HTR-8/SVneo (cell line): ENCODE results near the gene TKTL1.
"Not testable (repeated sequence)": the region's sequence is repeated elsewhere in the genome, so short reads cannot be mapped to it uniquely, and the experiment has no call there.

Experiments used
- DNase-seq: peaks from one replicate; pipeline ENCODE4 v3.0.0; 2011; ENCODE audit warnings: low spot score, mixed read lengths; ENCODE audit not compliant: insufficient read length
- FAIRE-seq: peaks from 2 replicates; lab custom pipeline; 2011; peaks lifted over from hg19 to GRCh38; lab: Jason Lieb, UNC

The TKTL1 gene, protein sequence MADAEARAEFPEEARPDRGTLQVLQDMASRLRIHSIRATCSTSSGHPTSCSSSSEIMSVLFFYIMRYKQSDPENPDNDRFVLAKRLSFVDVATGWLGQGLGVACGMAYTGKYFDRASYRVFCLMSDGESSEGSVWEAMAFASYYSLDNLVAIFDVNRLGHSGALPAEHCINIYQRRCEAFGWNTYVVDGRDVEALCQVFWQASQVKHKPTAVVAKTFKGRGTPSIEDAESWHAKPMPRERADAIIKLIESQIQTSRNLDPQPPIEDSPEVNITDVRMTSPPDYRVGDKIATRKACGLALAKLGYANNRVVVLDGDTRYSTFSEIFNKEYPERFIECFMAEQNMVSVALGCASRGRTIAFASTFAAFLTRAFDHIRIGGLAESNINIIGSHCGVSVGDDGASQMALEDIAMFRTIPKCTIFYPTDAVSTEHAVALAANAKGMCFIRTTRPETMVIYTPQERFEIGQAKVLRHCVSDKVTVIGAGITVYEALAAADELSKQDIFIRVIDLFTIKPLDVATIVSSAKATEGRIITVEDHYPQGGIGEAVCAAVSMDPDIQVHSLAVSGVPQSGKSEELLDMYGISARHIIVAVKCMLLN

DNA sequence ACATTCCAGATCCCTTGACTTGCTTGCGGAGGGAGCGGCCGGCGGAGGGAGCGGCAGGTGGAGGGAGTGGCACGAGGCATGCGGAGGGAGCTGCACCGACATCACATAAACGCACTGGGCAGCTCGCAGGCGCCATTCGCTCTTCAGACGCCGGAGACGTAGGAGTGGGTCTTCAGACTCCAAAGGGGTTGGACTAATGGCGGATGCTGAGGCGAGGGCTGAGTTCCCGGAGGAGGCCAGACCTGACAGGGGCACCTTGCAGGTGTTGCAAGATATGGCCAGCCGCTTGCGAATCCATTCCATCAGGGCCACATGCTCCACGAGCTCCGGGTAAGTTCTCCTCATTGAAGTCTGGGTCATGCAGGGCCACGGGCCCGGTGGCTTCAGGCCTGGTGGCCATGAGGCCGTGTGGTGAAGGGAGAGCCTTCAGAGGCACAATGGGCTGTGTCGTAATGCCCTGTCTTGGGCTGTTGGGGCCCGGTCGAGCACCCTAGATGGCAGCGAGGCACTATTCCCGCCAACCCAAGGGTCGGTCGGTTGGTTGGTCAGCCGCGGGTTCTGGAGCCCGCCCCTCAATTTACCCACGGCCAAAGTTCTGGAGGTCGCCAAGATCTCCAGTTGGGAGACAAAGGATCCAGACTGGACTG, at the start of gene TKTL1:
Gene TKTL1, plus strand, starts transcription at position 132 of the 647 bp plus-strand sequence. Its CDS starts 65 bp downstream, at position 197.
- DNase-seq (no peak), FAIRE-seq (no peak)

DNA sequence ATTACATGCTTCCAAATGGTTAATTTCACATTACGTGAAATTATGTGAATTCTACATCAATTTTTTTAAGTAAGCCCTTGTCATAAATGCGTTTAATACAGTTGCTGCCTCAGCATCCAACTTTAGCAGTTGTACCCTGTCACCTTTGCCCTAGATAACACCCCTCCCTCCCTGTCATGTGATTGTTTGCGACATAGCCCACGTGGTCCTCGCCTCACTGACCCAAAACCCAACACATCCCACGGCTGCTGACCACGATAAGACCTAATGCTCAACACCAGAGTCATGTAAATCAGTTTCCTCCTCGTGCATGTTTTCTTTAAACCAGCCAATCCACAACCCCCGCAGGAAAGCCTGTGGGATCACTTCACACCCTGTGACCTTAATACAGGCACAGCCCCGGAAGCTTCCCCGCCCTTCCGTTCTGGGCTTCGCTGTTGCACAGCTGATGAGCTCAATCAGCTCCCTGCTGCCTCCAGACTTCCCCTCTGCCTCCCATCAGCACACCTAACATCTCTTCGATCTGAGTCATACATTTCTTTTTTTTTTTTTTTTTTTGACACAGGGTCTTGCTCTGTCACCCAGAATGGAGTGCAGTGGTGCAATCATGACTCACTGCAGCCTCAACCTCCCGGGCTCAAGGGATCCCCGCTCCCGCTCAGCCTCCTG, 48.1 kb upstream of the TKTL1 start:
- not testable (repeated sequence) for DNase-seq, FAIRE-seq

DNA sequence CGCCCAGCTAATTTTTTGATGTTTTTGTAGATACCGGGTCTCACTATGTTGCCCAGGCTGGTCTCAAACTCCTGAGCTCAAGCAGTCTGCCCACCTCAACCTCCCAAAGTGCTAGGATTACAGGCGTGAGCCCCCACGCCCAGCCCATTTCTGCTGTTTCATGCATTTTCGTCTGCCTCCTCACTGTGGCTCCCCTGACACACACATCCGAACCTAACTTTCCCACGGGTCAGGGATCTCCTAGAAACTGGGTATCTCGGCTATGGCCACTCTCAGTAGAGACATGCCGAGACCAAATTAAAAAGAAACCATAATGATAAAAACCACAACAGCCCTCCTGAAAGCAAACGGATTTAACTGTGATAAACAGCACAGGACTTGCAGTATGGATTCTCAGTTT, 47.5 kb upstream of the TKTL1 start:
- FAIRE-seq: not testable (repeated sequence)

DNA sequence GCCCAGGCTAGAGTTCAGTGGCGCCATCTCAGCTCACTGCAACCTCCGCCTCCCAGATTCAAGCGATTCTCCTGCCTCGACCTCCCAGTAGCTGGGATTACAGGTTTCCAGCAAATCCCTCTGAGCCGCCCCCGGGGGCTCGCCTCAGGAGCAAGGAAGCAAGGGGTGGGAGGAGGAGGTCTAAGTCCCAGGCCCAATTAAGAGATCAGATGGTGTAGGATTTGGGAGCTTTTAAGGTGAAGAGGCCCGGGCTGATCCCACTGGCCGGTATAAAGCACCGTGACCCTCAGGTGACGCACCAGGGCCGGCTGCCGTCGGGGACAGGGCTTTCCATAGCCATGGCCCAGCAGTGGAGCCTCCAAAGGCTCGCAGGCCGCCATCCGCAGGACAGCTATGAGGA, 38.3 kb upstream of the TKTL1 start, which contains the start of gene OPN1MW3:
Gene OPN1MW3, plus strand, starts transcription at position 301 of the 400 bp plus-strand sequence. Its CDS starts 38 bp downstream, at position 339.
- FAIRE-seq, DNase-seq: not testable (repeated sequence)

More for the DNA sequence above, 47.5 kb upstream of the TKTL1 start:
- not testable (repeated sequence) for DNase-seq

DNA sequence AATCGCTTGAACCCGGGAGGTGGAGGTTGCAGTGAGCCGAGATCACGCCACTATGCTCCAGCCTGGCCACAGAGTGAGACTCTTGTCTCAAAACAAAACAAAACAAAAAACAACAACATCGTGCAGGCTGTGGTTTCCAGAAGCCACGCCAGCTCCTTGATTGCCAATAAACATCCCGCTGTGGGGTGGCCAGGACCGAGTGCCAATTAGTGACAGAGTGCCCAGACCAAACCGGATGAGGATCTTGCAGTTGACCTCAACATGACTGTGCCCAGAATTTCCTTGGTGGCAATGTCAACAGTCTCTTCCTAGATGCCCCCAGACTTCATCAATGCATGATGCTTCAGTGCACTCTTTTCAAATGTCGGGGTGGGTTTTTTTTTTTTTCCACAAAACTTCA, 36.9 kb upstream of the TKTL1 start:
- FAIRE-seq, DNase-seq: not testable (repeated sequence)

DNA sequence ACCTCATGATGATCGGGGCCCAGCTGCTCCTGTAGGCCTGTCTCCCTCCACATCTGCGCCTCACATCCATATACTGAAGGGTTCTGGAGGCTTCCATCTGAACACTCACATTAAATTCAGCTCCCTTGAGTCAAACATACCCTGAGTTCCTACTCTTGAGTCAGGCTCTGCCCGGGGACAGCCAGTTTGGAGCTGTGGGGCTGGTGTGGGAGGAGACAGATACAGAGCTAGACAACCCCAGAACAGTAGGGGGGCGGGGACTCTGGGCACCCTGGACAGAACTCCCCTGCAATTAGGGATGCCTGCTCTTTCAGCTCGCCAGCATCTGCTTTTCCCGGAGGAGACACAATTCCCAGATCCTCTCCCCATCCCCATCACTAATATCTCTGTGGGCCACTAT, 32.5 kb upstream of the TKTL1 start:
- FAIRE-seq, DNase-seq: not testable (repeated sequence)

DNA sequence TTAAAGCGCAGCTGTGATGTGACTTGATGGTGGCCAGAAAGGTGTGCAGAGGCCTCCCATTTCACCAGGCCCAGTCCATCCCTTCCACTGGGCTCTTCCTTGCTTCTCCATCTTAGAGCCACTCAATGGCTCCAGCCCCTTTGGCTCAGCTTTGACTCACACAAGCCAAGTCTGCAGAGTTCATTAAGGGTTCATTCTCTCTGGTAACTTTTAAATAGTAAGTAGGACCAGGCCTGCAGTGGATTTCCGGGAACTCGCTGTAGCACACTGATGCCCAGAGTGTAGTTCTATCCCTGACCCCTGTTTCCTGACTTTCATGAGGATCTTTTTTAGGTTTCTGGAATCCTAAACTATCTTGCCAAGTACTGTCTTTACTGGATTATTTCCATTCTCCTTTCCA, 26.4 kb upstream of the TKTL1 start:
- FAIRE-seq, DNase-seq: not testable (repeated sequence)

DNA sequence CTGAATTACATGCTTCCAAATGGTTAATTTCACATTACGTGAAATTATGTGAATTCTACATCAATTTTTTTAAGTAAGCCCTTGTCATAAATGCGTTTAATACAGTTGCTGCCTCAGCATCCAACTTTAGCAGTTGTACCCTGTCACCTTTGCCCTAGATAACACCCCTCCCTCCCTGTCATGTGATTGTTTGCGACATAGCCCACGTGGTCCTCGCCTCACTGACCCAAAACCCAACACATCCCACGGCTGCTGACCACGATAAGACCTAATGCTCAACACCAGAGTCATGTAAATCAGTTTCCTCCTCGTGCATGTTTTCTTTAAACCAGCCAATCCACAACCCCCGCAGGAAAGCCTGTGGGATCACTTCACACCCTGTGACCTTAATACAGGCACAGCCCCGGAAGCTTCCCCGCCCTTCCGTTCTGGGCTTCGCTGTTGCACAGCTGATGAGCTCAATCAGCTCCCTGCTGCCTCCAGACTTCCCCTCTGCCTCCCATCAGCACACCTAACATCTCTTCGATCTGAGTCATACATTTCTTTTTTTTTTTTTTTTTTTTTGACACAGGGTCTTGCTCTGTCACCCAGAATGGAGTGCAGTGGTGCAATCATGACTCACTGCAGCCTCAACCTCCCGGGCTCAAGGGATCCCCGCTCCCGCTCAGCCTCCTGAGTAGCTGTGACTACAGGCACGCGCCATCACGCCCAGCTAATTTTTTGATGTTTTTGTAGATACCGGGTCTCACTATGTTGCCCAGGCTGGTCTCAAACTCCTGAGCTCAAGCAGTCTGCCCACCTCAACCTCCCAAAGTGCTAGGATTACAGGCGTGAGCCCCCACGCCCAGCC, 10.9 kb upstream of the TKTL1 start:
- not testable (repeated sequence) for DNase-seq, FAIRE-seq

DNA sequence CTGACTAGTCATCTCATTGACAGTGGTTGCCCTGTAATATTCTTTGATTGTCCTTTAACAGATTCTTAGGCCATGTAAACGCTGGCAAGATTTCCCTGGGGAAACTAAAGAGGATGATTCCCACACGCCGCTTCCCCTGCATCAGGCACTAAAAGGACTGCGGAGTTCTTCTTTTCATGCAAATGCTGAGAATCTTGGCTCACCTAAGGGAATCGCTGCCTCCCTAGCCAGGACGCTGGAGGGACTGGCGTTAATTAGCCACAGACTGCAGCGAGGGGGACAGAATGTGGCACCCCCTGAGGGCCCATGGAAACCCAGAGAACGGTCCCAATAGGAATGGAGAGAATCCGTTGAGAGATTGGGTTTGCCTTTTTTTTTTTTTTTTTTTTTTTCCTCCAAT, 9.2 kb upstream of the TKTL1 start:
- DNase-seq, FAIRE-seq: not testable (repeated sequence)

DNA sequence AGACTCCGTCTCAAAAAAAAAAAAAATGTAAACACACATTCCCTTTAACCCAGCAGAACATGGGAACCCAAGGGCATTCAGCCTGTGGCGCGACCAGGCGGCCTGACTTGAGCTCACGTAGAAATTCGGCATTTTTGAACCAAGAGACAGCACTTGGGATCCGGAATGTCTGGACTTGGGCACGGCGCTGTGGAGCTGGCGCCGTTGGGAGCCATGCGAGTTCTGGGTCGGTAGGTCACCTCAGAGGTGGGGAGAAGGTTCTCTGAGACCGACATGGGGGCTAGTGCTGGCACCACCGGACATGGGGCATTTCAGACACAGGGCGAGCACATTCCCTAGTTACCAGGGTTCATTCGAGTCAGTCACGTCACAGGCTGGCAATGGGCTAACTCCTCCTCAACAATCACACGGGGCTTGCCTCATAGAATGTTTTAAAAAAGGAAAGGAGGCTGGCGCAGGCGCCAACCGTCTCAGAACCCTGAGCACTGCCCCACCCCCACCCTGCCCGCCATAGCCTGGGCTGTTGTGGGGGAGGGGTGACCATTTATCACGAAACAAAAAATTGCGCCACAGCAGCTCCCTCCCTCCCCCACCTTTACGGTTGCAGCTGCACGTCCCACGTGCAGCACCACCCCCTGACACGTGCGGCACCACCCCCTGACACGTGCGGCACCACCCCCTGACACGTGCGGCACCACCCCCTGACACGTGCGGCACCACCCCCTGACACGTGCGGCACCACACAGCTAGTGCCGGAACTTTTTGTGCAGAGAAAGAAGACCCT, 612 bp upstream of the TKTL1 start, which contains the start of gene TEX28:
Gene TEX28, minus strand, starts transcription at position 334 of the 784 bp plus-strand sequence. CDS start 3,007 bp downstream, outside the sequence.
- FAIRE-seq (no peak), DNase-seq (no peak)

DNA sequence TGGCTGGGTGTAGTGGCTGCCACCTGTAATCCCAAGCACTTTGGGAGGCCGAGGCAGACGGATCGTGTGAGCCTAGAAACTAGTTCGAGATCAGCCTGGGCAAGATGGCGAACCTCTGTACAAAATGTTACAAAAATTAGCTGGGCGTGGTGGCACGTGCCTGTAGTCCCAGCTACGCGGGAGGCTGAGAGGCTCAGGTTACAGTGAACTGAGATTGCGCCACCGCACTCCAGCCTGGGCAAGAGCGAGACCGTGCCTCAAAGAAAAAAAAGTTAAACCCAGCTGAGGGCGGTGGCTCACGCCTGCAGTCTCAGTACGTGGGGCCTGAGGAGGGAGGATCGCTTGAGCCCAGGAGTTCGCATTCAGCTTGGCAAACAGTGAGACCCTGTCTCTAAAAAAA, 1.1 kb downstream of the TKTL1 start:
- DNase-seq (no peak), FAIRE-seq (no peak)

DNA sequence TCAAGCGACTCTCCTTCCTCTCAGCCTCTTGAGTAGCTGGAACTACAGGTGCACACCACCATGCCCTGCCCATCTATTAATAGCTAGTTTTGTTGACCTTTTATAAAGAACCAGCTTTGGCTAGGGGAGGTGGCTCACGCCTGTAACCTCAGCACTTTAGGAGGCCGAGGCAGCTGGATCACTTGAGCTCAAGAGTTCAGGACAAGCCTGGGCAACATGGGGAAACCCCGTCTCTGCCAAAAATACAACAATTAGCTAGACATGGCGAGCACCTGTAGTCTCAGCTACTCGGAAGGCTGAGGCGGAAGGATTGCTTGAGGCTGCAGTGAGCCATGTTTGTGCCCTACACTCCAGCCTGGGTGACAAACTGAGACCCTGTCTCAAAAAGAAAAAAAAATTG, 2.7 kb downstream of the TKTL1 start:
- no peak for FAIRE-seq
- DNase-seq: no peak

DNA sequence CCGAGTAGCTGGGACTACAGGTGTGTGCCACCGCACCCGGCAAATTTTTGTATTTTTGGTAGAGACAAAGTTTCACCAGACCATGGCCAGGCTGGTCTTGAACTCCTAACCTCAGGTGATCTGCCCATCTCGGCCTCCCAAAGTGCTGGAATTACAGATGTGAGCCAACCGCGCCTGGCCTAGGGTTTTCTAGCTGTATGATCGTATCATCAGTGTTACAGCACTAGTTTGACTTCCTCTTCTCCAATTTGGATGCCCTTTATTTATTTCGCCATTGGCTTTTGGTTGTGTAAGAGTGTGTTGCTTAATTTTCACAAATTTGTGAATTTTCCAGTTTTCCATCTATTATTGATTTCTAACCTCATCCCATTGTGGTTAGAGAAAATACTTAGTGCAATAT, 5.2 kb downstream of the TKTL1 start:
- FAIRE-seq (no peak), DNase-seq (no peak)

DNA sequence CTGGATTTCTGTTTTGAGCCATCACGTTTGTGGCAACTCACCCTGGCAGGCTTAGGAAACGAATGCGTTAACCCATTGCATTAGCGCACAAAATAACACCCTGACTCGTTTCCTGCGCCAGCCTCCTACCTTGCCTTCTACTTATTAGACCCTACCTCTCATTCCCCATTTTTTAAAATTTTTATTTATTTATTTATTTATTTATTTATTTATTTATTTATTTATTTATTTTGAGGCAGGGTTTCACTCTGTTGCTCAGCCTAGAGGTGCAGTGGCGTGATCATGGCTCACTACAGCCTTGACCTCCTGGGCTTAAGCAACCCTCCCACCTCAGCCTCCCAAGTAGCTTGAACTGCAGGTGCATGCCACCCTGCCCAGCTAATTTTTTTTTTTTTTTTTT, 7.4 kb downstream of the TKTL1 start:
- not testable (repeated sequence) for DNase-seq, FAIRE-seq

DNA sequence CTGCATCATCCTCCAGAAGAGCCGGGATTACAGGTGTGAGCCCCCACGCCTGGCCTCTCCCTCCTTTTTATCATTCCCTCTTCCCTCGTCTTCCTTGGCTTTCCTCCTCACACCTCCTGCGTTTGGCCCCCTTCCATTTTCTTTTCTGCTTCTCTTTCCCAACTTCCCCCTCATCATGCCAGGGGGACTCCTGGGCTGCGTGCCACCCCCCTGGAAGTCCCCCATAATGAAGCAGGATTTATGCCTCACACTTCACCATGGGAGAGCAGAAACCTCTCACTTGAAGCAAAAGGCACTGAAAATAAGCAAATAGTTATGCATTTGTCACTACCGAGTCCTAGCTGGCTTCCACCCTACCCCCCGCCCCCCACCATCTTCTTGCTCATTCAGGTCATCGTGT, 7.9 kb downstream of the TKTL1 start:
- no peak for FAIRE-seq
- no peak for DNase-seq

DNA sequence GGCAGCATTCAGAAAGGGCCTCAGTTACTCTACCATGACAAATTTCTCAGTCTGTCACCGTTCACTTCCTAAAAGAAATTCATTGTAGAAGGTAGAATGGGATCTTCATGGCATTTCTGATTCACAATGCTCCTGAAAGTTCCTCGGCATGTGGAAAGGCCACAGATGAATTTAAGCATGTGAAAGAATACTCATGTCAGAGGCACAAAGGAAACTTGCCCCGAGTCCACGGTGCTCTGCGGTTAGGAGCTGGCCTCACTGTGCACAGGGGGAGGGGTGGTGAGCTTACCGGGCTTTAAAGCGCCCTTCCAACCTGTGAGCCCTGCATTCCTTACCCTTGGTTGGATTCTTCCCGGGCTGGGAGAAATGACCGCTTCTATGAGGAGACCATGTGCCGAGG, 9.3 kb downstream of the TKTL1 start:
- DNase-seq (no peak), FAIRE-seq (no peak)

DNA sequence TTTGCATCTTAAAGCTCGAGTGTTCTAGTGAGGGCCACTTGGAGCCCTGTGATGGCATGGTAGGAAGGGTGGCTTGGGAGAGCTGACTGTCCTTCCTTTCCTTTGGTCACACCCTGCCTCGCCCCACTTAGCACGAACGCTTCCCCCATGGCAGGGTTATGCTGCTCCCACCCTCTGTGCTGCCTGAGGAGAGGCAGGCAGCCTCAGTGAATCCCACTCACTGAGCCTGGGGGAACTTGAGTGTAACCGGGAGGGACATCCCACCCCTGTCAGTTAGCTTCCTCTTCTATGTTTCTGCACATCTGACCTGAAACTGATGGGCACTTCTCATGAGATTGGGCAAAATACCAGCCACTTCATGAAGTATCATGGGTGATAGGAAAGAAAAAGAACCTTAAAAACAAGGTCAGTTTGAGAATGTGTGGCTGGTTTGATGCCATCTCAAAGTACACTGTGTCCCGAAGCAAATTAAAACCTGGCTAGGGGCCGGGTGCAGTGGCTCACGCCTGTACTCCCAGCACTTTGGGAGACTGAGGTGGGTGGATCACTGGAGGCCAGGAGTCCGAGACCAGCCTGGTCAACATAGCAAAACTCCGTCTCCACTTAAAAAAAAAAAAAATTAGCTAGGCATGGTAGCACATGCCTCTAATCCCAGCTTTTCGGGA, 10.1 kb downstream of the TKTL1 start:
- FAIRE-seq: no peak
- no peak for DNase-seq

DNA sequence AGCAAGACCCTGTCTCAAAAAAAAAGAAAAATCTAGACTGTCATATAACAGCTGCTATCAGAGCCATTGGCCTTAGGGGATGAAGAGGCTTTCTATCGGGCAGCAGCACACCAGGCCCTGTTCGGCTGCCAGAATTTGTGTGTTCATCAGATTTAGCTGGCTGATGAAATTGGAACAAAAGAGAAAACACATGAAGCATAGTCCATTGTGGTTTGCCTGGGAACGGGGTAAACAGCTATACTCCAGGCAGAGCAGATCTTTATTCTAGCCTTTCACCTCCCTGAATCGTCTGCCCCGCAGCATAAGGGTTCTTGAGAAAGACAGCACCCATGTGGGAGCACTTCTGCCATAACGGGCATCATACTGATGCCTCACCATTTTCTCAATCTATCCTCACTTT, 11.6 kb downstream of the TKTL1 start:
- no peak for FAIRE-seq
- no peak for DNase-seq
